ENCODE results near the gene ROR1.

GRCh38 chr1:63984930-63985290 is 211.1 kb downstream of the ROR1 start:
- TF ChIP-seq, protein P1, sequence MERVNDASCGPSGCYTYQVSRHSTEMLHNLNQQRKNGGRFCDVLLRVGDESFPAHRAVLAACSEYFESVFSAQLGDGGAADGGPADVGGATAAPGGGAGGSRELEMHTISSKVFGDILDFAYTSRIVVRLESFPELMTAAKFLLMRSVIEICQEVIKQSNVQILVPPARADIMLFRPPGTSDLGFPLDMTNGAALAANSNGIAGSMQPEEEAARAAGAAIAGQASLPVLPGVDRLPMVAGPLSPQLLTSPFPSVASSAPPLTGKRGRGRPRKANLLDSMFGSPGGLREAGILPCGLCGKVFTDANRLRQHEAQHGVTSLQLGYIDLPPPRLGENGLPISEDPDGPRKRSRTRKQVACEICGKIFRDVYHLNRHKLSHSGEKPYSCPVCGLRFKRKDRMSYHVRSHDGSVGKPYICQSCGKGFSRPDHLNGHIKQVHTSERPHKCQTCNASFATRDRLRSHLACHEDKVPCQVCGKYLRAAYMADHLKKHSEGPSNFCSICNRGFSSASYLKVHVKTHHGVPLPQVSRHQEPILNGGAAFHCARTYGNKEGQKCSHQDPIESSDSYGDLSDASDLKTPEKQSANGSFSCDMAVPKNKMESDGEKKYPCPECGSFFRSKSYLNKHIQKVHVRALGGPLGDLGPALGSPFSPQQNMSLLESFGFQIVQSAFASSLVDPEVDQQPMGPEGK (CRISPR knock-in tag; IDR thresholded peaks at IDR 0.05; ENCODE audit: borderline replicate concordance) = no peak
- TF ChIP-seq, protein P2, sequence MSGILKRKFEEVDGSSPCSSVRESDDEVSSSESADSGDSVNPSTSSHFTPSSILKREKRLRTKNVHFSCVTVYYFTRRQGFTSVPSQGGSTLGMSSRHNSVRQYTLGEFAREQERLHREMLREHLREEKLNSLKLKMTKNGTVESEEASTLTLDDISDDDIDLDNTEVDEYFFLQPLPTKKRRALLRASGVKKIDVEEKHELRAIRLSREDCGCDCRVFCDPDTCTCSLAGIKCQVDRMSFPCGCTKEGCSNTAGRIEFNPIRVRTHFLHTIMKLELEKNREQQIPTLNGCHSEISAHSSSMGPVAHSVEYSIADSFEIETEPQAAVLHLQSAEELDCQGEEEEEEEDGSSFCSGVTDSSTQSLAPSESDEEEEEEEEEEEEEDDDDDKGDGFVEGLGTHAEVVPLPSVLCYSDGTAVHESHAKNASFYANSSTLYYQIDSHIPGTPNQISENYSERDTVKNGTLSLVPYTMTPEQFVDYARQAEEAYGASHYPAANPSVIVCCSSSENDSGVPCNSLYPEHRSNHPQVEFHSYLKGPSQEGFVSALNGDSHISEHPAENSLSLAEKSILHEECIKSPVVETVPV (CRISPR knock-in tag; IDR thresholded peaks at IDR 0.05) = no peak
- TF ChIP-seq TOX (CRISPR knock-in tag; IDR thresholded peaks at IDR 0.05; ENCODE audit: borderline replicate concordance) = no peak
- no peak for TF ChIP-seq BACH2 (CRISPR knock-in tag; IDR thresholded peaks at IDR 0.05; ENCODE audit: borderline replicate concordance)
- TF ChIP-seq SNAI2 (CRISPR knock-in tag; IDR thresholded peaks at IDR 0.05) = no peak
- no peak for TF ChIP-seq ZNF70 (CRISPR knock-in tag; IDR thresholded peaks at IDR 0.05)

Measured in SK-N-SH treated with all-trans-retinoic acid at 6 μM for 48 hours (cell line).